HG03469 (cell line): Measurements from ENCODE around the gene RABL6.
"Not testable (repeated sequence)": the region's sequence is repeated elsewhere in the genome, so short reads cannot be mapped to it uniquely, and the experiment has no call there.

ENCODE experiments used
- ATAC-seq: cut with Tn5 transposase; IDR thresholded peaks from one replicate; pipeline ENCODE4 v1.9.1; 2021; ENCODE audit warnings: mild to moderate bottlenecking, moderate library complexity, moderate number of reproducible peaks; ENCODE audit not compliant: unreplicated experiment

RABL6 gene

GRCh38 chr9:136833381-136834048 lies 25.8 kb downstream of the RABL6 start:
- not testable (repeated sequence) for ATAC-seq

DNA sequence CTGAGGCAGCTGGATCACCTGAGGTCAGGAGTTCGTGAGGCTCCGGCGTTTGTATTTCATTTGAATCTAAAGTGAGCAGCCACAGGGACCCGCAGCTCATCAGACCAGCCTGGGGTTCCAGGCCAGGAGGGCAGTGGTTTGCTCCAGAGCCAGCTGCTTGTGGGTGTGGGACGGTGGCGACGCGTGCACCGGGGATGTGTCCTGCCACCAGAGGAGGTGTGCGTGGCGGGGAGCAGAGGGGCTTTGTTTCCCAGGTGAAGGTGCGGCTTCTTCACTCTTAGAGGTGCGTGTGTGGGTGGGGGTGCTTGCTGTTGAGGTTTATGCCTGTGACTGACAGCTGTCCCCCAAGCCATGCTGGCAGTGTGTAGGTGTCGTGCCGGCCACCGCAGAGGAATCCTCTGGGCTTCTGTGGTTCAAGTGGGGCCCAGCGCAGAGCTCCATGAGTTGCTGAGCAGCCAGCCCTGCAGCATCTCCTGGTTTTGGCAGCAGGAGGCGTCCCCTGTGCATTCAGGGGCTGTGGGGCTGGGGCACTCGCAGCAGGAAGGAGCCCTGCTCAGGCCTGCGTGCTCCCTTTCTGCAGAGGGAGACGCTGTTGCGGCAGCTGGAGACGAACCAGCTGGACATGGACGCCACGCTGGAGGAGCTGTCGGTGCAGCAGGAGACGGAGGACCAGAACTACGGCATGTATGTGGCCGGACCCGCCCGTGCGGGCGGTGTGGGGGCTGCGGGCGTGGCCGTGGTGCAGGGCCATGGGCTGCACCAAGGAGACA lies 27.6 kb downstream of the RABL6 start:
- no peak for ATAC-seq

DNA sequence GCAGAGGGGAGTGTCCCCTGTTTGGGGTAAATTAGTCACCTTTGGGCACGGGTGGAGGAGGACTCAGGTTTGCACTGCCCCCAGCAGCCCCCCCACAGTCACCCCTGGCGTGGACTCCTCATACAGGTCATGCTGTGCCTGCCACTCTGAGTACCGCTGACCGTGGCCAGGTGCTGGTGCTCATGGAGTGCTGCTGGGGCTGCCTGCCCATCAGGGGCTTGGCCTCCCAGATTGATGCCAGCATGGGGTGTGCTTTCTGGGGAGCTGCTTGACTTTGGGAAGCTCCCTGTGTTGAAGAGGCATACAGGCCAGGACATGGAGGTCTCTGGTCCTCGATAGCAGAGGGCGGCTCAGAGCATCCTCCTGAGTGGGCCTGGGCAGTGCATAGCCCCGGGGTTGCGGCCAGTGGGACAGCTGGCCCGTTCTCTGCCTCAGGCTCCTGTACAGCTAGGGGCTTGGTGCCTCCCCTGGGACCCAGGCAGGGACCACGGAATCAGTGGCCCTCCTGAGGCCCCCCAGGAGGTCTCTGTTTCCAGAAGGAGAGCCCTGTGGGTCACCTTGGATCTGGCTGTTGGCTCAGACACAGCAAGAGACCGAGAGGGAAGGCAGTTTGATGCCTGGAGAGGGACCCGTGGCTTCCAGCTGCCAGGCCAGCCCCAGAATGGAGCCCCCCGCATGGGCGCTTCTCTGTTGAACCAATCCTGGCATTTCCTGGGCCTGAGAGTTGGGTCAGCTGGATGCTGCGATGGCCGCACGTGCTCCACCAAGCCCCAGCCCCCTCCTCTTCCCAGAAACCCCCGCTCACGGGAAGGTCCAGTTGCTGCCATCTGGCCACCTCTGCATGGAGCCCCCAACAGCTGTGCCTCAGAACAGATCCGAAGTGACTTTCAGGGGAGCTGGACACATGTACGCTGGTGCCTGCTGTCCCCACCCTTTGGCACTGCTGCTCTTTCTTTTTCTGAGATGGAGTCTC lies 28.5 kb downstream of the RABL6 start:
- no peak for ATAC-seq

- no peak for ATAC-seq
Observed at GRCh38 chr9:136837146-136837855, 29.6 kb downstream of the RABL6 start.

GRCh38 chr9:136837856-136838277 lies 30.1 kb downstream of the RABL6 start:
- ATAC-seq: not testable (repeated sequence)

DNA sequence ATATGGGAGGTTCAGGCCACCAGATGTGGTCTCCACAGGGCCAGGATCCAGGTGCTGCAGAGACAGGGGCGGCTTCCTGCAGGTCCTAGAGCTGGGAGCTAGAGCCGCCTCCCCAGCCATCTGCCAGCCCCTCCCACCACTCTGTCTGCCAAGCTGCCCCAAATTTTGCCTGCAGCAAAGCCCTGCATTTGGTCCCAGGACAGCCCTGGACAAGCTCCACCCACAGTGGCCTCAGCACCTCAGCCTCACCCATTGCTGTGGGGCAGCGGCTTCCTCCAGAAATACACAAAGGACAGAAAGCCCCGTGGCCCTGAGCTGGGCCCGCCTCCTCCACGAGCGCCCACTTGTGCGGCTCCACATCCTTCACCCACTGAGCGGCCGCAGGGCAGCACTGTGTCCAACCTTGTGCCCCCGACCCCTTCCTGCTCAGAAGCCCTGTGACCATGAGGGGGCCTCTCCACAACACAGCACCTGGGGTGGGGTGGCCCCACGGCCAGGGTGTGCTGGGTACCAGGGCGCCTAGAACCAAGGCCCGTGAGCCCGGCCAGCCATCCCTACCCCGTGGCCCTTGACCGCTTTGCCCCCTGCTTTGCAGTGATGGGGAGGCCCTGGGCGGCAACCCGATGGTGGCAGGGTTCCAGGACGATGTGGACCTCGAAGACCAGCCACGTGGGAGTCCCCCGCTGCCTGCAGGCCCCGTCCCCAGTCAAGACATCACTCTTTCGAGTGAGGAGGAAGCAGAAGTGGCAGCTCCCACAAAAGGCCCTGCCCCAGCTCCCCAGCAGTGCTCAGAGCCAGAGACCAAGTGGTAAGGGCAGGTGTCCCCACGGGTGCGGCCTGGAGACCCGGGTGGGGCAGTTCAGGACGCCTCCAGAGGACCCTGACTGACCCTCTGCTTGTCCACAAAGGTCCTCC lies 30.8 kb downstream of the RABL6 start:
- no peak for ATAC-seq

- no peak for ATAC-seq
Observed at GRCh38 chr9:136839229-136840139, 31.7 kb downstream of the RABL6 start.

DNA sequence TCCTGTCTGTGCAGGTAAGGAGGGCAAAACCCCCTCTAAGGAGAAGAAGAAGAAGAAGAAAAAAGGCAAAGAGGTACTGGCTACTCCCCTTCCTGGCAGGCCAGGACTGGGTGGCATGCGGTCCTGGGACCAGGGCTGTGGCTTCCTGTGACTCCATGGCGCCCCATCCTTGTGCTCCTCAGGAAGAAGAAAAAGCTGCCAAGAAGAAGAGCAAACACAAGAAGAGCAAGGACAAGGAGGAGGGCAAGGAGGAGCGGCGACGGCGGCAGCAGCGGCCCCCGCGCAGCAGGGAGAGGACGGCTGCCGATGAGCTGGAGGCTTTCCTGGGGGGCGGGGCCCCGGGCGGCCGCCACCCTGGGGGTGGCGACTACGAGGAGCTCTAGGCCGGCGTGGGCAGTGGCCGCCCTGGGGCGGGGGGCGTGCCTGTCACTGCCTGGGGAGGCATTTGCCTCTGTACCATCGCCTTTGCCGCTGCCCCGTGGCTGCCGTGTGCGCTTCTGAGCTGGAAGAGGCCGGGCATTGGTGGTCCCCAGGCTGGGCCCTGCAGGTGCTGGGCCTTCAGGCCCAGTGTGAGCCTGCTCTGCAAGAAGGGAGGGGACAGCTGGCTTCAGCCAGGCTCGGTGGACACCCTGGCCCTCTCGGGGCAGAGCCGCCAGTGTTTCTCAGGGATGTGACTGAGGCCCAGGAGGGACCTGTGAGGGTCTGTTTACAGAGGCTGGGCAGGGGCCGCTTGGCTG lies 32.6 kb downstream of the RABL6 start:
- no peak for ATAC-seq

DNA sequence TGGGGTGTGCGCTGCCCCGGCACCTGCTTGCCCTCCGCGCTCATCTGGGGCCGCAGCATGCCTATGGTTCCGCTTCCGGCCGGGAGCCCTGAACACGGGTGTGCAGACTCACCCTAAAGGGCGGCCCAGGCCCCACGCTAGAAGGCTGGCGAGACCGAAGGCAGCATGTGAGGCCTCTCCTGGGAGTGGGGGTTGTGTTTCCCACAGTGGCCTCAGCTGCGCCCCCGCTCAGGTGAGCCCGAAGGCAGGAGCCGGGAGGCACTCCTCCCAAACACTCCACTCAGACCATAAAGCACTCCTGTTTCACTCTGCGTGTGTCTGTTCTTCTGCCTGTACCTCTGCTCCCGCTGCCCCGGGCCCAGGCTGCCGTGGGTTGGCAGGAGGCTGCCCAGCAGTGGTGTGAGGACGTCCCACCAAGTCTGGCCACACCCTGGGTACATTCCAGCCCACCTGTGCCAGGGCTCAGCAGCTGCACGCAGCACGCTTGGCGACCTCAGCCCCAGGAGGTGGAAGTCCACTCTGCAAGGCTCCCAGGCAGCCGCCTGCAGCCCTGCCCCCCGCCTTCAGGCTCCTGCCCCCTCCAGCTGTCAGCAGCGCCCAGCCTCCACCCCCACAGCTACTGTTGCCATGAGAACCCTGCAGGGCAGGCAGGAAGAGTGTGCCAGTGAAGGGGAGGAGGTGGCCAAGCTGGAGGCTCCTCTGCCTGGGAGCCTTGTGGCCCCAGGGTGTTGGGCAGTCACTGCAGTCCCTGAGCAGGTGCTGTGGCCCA lies 33.3 kb downstream of the RABL6 start:
- ATAC-seq: no peak

DNA sequence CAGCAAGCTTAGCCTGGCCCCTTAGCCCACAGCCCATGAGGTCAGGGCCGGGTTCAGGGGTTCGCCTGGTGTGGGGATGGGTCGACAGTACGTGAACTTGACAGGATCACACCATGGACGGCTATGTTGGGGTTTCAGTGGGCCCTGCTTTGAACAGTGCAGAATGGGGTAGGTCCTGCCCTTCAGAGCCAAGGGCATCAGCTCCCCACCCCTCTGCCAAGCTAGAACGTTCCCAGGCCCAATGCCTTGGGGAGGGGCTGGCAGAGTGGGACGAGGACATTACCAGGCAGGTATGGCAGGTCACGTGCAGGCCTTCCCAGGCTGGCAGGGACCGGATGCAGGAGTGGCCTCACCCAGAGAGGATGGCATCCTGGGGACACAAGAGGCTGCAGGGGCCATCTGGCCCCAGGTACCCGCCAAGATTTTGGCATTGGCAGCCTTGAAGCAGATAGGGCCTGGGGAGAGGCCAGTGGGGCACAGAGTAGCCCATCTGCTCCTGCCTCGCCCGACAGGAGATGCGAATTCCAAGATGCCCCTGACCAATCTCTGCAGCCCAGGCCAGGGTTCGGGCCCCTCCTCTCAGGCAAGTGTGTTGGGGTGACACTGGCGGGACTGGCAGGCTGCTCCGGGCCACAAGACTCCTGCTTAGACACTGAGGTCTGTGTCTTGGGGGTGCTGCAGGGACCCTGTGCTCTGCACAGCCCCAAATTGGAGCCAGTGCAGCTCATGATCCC lies 34.1 kb downstream of the RABL6 start:
- ATAC-seq: not testable (repeated sequence)

GRCh38 chr9:136842380-136842948 lies 34.7 kb downstream of the RABL6 start, which contains the start of gene AJM1:
Gene AJM1, plus strand, starts transcription at chr9:136842478. Its CDS starts 1,937 bp downstream, at chr9:136844415.
- ATAC-seq: not testable (repeated sequence)

- not testable (repeated sequence) for ATAC-seq
Observed at GRCh38 chr9:136843159-136843800, 35.5 kb downstream of the RABL6 start.

DNA sequence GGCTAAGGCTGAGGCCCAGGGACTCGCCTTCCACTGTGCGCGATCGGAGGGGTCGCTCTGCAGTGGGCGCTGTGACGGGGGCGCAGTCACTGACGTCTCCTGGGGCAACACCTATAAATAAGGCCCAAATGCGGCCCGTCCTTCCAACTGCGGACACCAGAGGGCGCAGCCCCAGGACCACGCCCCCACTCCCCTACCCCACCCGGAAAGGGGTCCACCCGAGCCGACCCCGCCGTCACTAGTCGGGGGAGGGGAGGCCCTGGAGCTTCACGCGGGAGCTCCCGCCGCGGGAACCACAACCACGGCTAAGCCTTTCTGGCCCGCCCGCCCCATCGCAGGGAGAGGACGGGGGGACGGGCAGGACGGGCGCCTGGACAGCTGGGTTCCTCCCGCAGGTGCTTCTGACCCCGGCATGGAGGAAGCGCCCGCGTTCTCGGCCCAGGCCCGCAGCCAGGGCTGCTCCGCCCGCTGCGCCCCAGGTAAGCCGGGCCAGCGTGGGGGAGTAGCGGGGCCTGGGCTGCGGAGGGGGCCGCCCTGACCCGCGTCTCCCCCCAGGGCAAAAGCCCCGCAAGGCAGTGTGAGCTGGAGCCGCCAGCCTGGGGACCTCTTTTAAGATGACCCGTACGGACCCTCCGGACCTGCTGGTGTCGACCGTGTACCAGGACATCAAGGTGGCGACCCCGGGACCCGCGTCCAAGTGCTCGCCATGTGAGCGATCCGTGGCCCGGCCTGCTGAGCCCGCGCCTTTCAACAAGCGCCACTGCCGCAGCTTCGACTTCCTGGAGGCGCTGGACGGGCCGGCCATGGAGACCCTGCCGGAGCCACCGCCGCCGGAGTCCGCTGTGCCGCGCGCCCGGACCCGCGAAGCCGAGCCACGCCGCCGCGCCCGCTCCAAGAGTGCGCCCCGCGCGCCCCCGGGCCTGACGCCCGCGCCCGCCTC lies 36.3 kb downstream of the RABL6 start:
- not testable (repeated sequence) for ATAC-seq

DNA sequence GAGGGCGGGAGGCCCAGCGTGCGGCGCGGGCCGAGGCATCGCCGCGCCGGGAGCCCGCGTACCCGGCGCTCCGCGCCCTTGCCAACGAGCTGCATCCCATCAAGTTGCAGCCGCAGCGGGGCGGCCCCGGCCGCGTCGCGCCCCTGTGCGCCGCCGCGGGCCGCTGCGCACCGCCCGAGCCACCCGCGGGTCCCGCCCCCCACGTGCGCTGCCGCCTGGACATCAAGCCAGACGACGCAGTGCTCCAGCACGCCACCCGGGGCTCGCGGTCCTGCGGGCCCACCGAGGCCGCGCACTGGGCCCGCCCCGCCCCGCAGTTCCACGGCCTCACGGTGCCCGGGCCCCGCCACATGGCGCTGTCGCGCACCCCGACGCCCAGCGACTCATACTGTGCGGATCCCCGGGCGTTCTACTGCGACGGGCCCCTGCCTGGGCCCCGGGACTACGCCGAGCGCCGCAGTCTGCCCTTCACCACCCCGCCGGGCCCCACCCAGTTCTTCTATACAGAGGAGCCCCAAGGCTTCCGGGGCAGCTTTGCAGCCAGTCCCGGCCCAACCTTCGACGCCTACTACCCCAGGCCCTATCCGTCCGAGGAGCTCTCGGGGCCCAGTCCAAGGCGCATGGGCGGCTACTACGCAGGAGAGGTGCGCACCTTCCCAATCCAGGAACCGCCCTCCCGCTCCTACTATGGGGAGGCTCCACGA lies 37.2 kb downstream of the RABL6 start:
- no peak for ATAC-seq
